ENCODE data around the gene AKT1.
"Not testable (repeated sequence)": the region's sequence is repeated elsewhere in the genome, so short reads cannot be mapped to it uniquely, and the experiment has no call there.

AKT1 gene

GRCh38 chr14:104767634-104767918 is 28.0 kb downstream of the AKT1 start:
- intact Hi-C loops (cut with DNase I), result loop anchor here (5.0 kb wide), 1 partner anchor 60 kb away; no protein-coding TSS in a partner anchor
- no peak for DNase-seq

GRCh38 chr14:104766863-104767633 is 28.5 kb downstream of the AKT1 start:
- intact Hi-C loops (cut with DNase I), result loop anchor here (5.0 kb wide), 1 partner anchor 60 kb away; no protein-coding TSS in a partner anchor

GRCh38 chr14:104766256-104766862 is 29.2 kb downstream of the AKT1 start:
- intact Hi-C loops (cut with DNase I), result loop anchor here (5.0 kb wide), 1 partner anchor 61 kb away; no protein-coding TSS in a partner anchor
- DNase-seq, result no peak

More at GRCh38 chr14:104766863-104767633, 28.5 kb downstream of the AKT1 start:
- no peak for DNase-seq

- intact Hi-C loops (cut with DNase I), result loop anchor here (5.0 kb wide), 1 partner anchor 62 kb away; no protein-coding TSS in a partner anchor
- no peak for DNase-seq
Observed at GRCh38 chr14:104765517-104765916, 30.0 kb downstream of the AKT1 start.

- intact Hi-C loops (cut with DNase I), result no loop called here
- DNase-seq, result no peak
Observed at GRCh38 chr14:104758981-104759969, 36.3 kb downstream of the AKT1 start.

- DNase-seq, result no peak
- intact Hi-C loops (cut with DNase I), result no loop called here
Observed at GRCh38 chr14:104757681-104758392, 37.7 kb downstream of the AKT1 start.

GRCh38 chr14:104757238-104757585 is 38.3 kb downstream of the AKT1 start:
- DNase-seq, result no peak
- intact Hi-C loops (cut with DNase I), result no loop called here

- DNase-seq, result no peak
- intact Hi-C loops (cut with DNase I), result no loop called here
Observed at GRCh38 chr14:104756477-104757237, 38.9 kb downstream of the AKT1 start.

- intact Hi-C loops (cut with DNase I), result no loop called here
- DNase-seq, result no peak
Observed at GRCh38 chr14:104755621-104756020, 39.9 kb downstream of the AKT1 start.

GRCh38 chr14:104754213-104754851 is 41.2 kb downstream of the AKT1 start:
- DNase-seq, result no peak
- intact Hi-C loops (cut with DNase I), result no loop called here

GRCh38 chr14:104753528-104754212 is 41.9 kb downstream of the AKT1 start:
- intact Hi-C loops (cut with DNase I), result no loop called here

GRCh38 chr14:104752735-104753527 is 42.6 kb downstream of the AKT1 start, which contains the start of gene SIVA1:
SIVA1 (plus strand) TSS chr14:104753147; CDS start chr14:104753202, 55 bp downstream.
- peak; percentile 98 to 100 (median 100) for DNase-seq
- intact Hi-C loops (cut with DNase I), result no loop called here

More at GRCh38 chr14:104753528-104754212, 41.9 kb downstream of the AKT1 start:
- peak in 1 of 42 donors; percentile 23 for DNase-seq

GRCh38 chr14:104752423-104752734 is 43.2 kb downstream of the AKT1 start:
- intact Hi-C loops (cut with DNase I), result no loop called here
- peak in 1 of 42 donors; percentile 94 for DNase-seq

- intact Hi-C loops (cut with DNase I), result no loop called here
- peak in 2 of 42 donors; percentile 30 to 36 for DNase-seq
Observed at GRCh38 chr14:104751539-104752422, 43.8 kb downstream of the AKT1 start.

- DNase-seq; intact Hi-C loops (cut with DNase I): not testable (repeated sequence)
Observed at GRCh38 chr14:104750753-104751057, 44.8 kb downstream of the AKT1 start.

All from head of caudate nucleus (tissue), 42 donors.